HS-27A (cell line): ENCODE results near the gene SPATC1L.

Source experiments
- DNase-seq: peaks from one replicate; pipeline ENCODE4 v3.0.0-alpha.2; 2012; ENCODE audit warnings: low read depth, missing footprints

The SPATC1L gene

DNA sequence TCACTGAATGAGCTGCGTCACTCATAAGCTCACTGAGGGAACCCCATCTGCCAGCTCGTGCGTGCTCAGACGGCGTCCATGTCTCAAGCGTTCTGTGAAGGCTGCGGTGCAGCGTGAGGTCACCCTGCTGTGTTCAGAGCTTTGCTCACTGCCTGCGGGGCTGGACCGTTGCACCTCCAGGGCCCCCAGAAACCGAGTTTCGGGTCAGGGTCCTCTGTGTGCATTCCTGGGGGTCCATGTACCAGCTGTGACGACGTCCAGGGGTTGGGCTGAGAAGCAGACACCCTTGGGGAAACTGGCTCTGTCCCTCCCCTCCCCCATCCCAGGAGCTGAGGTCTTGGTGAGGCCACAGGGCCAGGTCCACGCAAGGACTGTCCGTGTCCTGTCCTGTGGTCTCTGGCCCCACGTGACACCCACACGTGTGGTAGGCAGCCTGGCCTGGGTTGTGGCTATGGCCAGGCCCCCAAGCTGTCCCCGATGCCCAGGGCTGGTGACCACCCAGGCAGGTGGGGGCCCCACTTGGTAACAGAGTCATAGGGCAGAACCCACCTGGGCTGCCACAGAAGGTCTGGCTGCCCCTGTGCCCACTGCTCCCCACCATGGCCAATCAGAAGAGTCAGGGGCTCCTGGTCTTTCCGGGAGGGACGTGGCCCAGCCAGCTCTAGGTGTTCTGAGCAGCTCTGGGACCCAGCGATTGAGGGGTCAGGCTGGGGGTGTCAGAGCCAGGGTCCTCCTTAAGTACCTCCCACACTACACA, 53.2 kb downstream of the SPATC1L start:
- no peak for DNase-seq

DNA sequence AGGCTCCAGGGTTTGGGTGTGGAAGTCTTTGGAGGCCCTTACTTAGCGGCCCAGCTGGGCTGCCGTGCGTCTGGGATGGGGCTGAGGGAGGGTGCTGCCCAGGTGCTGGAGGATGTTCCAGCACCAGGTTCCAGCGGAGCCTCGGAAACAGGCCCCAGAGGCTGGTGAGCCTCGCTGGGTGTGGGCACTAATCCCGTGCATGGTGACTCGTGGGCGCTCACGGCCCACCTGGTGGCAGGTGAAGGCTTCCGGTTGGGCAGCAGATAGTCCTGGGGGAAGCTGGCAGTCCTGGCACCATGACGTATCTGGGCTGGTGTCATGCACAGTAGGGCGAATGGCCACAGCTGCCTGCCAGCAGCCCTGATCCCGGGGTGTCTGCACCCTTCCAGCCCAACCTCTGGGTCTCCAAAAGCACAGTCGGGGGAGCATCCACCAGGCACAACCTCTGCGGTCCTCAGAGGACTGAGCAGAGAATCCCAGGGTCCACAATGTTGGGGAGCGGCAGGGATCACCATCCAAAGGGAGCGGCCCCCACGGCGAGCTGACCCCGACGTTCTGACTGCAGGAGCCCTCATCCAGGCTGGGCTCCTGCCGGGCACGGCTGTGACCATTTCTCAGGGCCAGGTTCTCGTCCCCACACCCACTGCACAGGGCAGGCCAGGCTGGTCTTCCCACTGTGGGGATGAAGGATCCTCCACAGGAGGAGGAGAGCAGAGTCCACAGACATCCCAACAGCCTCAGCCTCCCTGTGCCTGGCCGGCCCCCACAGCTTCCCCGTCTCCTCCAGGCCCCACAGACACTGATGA, 54.2 kb downstream of the SPATC1L start:
- no peak for DNase-seq

GRCh38 chr21:46128933-46129571, 55.2 kb downstream of the SPATC1L start:
- DNase-seq, result no peak

DNA sequence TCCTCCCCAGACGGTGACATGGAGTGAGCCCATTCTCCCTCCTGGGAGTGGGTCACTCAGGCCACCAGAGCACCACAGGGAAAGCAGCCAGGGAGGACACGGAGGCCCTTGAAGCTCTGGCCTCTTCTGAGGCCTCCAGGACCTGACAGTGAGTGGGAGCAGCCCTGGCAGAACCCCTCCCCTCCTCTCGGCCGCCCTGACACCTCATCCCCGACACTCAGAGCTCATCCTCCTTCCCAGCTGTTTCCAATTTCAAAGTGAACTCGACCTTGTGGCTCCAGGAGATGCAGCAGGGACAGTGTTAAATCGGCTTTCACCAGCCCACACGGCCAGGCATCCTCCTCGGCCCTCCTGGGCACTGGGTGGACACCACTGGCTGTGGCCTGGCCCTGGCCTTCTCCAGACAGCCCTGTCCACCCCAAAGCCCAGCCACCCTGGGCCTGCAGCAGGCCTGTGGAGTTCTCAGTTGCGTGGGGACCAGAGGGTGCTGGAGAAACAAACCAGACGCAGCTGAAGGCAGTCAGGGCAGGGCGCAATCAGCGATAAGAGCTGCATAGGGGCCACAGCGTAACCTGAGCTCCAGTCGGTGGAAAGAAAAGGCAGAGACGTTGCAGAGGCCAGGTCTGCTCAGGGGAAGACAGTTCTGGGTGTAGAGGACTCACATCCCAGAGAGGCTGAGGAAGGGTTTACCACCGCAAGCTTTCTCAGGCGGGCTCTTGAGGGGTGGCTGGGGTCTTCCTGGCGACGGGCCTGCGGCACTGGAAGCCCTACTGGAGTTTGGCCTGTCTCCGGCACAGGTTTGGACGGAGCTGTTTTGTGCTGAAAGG, 55.9 kb downstream of the SPATC1L start:
- DNase-seq, result no peak

DNA sequence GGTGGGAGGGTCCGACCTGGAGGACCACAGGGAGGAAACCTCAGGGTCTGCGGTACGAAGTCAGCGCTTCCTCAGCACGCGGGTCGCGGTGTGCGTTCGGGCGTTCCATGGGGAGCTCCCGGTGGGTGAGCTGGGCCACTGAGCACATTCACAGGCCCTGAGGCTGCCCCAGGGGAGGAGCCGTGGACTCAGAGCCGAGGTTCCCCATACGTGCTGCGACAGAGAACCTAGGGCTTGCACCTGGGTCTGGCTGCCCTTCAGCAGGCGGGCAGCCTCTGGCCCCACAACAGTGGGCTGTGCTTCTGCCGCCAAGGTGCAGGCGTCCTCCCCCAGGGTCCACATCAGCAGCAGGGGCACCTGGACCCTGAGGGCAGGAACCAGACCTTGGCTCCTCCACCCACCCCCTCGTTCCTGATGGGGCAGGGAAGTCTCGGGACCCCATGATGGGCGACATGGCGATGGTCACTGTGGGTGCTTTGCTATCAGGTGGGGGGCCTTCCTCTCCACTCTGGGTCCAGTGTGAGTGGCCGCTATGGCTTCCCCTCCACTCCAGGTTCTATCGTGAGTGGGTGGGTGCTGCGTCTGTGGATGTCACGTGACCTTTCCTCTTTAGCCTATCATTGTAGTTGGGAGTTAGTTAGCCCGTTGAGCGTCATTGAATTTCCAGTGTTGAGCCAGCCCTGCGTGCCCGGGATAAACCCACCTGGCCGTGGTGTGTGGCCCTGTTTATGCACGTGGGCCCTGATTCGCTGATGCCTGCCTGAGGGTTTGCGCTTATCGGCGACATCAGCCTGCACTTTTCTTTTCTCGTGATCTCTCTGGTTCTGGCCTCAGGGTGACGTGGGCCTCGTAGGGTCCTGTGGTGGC, 56.8 kb downstream of the SPATC1L start:
- DNase-seq, result no peak

- no peak for DNase-seq
Observed at GRCh38 chr21:46126309-46127238, 57.7 kb downstream of the SPATC1L start.

- no peak for DNase-seq
Observed at GRCh38 chr21:46125846-46126301, 58.4 kb downstream of the SPATC1L start.

GRCh38 chr21:46124926-46125845, 59.1 kb downstream of the SPATC1L start:
- DNase-seq, result no peak

DNA sequence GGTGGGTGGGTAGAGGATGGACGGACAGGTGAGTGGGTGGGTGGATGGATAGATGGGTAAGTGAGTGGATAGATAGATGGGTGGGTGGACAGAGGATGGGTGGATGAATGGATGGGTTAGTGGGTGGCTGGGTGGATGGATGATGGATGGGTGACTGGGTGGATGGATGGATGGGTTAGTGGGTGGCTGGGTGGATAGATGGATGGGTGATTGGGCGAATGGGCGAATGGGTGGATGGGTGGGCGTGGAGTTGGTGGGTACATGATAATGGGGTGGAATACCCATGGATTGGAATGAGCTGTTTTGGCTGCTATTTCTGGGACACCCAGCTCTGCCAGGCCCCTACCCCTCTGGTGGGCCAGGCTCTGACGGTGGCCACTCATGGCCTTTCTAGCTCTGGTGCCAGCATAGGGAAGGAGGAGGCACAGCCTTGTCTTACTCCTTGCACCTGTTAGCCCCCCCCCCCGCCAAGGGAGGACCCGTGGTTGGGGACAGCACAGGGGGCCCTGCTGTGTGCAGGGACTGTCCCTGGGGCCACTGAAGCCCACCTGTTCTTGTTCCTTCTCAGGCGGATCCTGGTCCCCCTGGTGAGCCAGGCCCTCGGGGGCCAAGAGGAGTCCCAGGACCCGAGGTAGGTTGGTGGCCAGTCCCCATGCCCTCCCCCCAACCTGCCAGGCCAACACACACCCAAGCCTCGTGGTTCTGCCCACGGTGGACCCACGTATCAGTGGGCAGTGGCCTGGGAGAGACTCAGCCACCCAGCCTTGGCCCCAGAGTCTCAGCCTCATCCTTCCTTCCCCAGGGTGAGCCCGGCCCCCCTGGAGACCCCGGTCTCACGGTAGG, 60.0 kb downstream of the SPATC1L start:
- no peak for DNase-seq

DNA sequence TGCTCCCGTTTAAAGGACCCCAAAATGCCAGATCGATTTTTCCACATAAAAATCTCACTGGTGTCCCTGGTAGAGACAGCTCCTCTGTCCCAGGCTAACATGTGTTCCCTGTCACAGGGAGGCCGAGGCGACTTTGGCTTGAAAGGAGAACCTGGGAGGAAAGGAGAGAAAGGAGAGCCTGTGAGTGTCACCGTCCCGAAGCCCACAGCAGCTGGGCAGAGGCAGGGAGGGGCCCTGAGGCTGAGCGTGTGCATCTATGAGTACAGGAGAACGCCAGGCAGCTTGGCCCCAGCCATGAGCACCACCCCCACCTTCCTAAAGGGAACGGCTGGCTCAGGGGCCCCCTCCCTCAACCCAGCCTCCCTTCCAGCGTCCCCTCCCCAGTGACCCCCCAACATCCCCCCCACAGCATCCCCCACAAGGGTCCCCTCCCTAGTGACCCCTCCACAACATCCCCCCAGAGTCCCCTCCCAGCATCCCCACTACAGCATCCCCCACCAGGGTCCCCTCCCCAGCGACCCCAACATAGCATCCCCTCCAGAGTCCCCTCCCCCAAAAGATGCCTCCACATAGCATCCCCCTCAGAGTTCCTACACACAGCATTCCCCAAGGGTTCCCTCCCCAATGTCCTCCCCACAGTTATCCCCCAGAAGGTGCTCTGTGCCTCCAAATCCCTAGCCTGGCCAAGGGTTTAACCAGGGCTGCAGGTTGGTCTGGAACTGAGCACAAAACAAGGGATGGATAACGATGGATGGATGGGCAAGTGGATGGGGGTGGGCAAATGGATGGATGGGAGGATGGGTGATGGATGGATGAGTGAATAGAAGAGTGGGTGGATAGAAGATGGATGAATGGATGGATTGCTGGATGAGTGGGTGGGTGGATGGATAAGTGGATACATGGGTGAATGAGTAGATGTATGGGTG, 61.2 kb downstream of the SPATC1L start:
- no peak for DNase-seq

GRCh38 chr21:46122237-46122671, 62.0 kb downstream of the SPATC1L start:
- no peak for DNase-seq

DNA sequence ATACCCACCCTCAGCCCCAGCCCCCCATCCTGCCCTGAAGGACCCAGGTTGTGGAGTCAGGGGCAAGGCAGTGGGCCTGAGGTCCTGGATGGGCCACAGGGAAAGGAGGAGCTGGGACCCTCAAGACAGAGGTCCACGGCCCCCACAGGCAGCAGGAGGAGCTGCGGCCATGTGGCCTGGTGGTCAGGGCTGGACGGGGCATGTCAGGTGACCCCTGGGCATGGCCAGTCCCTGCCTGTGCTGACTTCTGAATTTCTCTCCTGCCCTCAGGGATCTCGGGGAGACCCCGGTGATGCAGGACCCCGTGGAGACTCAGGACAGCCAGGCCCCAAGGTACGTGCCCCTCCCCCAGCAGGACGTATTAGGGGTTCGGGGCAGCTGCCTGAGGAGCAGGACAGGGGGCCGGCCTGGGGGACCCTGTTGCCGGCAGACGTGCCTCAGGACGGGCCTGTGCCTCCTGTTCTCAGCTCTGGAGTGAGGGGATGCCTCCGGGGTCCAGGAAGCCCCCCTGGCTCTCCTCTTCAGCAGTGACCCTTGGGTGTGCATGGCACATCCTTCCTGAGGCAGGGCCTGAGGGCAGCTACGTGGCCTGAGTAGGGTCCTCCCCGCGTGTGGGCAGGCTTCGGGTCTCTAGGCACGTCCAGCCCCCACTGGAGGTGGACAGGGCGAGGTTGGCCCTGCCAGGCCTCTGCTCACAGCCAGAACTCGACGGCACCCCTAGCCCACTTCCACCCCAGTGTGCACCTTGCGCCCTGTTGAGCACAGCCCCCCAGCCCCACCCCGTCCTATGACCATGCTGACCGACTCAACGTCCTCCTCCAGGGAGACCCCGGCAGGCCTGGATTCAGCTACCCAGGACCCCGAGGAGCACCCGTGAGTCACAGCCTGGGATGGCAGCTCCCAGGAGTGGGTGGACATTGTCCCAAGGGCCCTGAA, 62.7 kb downstream of the SPATC1L start:
- no peak for DNase-seq

- DNase-seq, result no peak
Observed at GRCh38 chr21:46120301-46121285, 63.7 kb downstream of the SPATC1L start.

GRCh38 chr21:46119637-46120271, 64.5 kb downstream of the SPATC1L start:
- DNase-seq, result no peak
